Tibial nerve (tissue), 4 donors: ENCODE measurements around the gene GYG2. TPM values are rescaled to one million over a fixed set of nuclear protein-coding genes. Genes with fewer than 3 reads are reported as not detected.
"Not testable (repeated sequence)": the region's sequence is repeated elsewhere in the genome, so short reads cannot be mapped to it uniquely, and the experiment has no call there.

Experiments used
- DNase-seq, 2 donors: peaks; one replicate each; pipeline ENCODE4 v3.0.0-alpha.2; 2019; ENCODE audit warnings: low spot score in 2 of 2
- H3K27ac ChIP-seq, 4 donors: fragments of 200-600 bp; sonication (generic) in 3 of 4; one replicate each; pipeline ENCODE4 v1.5.1; 2017 to 2019; ENCODE audit warnings: mild to moderate bottlenecking in 1 of 4
- H3K27me3 ChIP-seq, 2 donors: fragments of 200-600 bp; sonication (generic) in 1 of 2; one replicate each; pipeline versions ENCODE4 v1.5.1 to v1.6.0; 2017 to 2019
- H3K36me3 ChIP-seq, 3 donors: fragments of 200-600 bp; sonication (generic); one replicate each; pipeline ENCODE4 v1.5.1; 2018 to 2019
- H3K4me1 ChIP-seq, 4 donors: fragments of 200-600 bp; sonication (generic) in 3 of 4; one replicate each; pipeline ENCODE4 v1.5.1; 2017 to 2019
- H3K4me3 ChIP-seq, 4 donors: fragments of 200-600 bp; sonication (generic) in 3 of 4; one replicate each; pipeline ENCODE4 v1.5.1; 2017 to 2019; ENCODE audit warnings: mild to moderate bottlenecking in 1 of 4, moderate library complexity in 1 of 4
- H3K9me3 ChIP-seq, 4 donors: fragments of 200-600 bp; sonication (generic) in 3 of 4; one replicate each; pipeline ENCODE4 v1.5.1; 2017 to 2019
- EP300 ChIP-seq, 2 donors: sonication (generic); formaldehyde crosslinking; IDR thresholded peaks; one replicate each; pipeline ENCODE4 v1.6.1; 2017; ENCODE audit warnings: antibody characterized with exemption in 2 of 2, mild to moderate bottlenecking in 1 of 2
- POLR2A ChIP-seq, 2 donors: fragments of 450-650 bp; IDR thresholded peaks; one replicate each; pipeline ENCODE4 v1.6.1; 2017; ENCODE audit warnings: antibody characterized with exemption in 2 of 2, mild to moderate bottlenecking in 2 of 2, moderate library complexity in 2 of 2
- WGBS, 2 donors: methylation state at CpG; one replicate each; pipeline ENCODE4 v1.1.5; 2018; 5-methylcytosine and 5-hydroxymethylcytosine counted together
- total RNA-seq, 4 donors: library from RNA; depleted of rRNA; stranded (reverse); fragments of >200 nt; gene quantifications; one replicate each; pipeline ENCODE4 v1.1.0, GENCODE V29; 2016
- TF ChIP-seq, protein P1 (sequence below), 5 experiments: fragments of 200-600 bp in 3 of 5; fragments of 450-650 bp in 2 of 5; sonication (generic) in 3 of 5; IDR thresholded peaks; one replicate each; pipeline ENCODE4 v1.5.1; 2016 to 2019; ENCODE audit warnings: antibody characterized with exemption in 5 of 5, mild to moderate bottlenecking in 3 of 5, moderate library complexity in 2 of 5

GYG2 gene
- 10 to 100 TPM in 3 of 4 donors, 1 to 10 TPM in 1; 4.1 to 50.4 (median 22.3) TPM for total RNA-seq

DNA sequence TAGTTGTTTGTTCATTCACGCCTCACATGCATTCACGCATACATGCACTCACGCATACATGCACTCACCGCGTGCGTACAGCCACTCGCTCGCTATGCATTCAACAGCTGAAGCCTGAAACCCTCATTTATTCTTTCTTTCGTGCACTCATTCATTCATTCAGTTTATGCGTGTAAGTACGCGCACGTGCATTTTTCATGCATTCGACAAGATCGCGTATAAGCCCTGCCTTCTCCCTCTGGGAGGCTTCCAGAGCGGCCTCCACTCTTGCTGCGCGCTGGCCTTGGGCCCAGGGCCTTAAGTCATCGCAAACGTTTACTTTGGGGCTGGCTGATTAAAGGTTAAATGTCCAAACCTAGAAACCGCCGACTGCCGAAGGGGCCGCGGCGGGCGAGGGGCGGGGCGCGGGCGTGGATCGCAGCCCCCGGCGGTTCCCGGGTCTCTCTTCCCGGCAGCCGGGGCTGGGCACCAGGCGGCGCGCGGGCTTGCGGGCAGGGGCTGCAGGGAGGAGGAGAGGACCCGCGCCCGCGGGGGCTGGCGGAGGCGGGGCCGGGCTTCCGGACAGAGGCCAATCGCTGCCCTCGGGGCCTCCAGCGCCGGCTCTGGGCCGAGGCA is at the start of gene GYG2:
GYG2 (plus strand) TSS at position 587 of the 615 bp plus-strand sequence. CDS start 1,259 bp downstream, outside the sequence.
- H3K27me3 ChIP-seq = peaks cover 0 to 46% of the 10 kb centered on the region in 2 donors
- no peak within 1 kb of the TSS for H3K27ac ChIP-seq
- no peaks in the 10 kb centered on the region for H3K36me3 ChIP-seq
- peak within 1 kb of the TSS in 3 of 4 donors; percentile 31 to 50 (median 38) for H3K4me3 ChIP-seq
- no peak for DNase-seq
- TF ChIP-seq POLR2A (IDR thresholded peaks at IDR 0.05) (no peak), EP300 (IDR thresholded peaks at IDR 0.05) (no peak)
- TF ChIP-seq, protein P1, sequence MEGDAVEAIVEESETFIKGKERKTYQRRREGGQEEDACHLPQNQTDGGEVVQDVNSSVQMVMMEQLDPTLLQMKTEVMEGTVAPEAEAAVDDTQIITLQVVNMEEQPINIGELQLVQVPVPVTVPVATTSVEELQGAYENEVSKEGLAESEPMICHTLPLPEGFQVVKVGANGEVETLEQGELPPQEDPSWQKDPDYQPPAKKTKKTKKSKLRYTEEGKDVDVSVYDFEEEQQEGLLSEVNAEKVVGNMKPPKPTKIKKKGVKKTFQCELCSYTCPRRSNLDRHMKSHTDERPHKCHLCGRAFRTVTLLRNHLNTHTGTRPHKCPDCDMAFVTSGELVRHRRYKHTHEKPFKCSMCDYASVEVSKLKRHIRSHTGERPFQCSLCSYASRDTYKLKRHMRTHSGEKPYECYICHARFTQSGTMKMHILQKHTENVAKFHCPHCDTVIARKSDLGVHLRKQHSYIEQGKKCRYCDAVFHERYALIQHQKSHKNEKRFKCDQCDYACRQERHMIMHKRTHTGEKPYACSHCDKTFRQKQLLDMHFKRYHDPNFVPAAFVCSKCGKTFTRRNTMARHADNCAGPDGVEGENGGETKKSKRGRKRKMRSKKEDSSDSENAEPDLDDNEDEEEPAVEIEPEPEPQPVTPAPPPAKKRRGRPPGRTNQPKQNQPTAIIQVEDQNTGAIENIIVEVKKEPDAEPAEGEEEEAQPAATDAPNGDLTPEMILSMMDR (IDR thresholded peaks at IDR 0.05) = no peak
- H3K9me3 ChIP-seq = no peaks in the 10 kb centered on the region
- peaks cover 0 to 12% (median 0%) of the 10 kb centered on the region in 4 donors for H3K4me1 ChIP-seq
- WGBS, 2 donors = 29 to 30% methylated on average over 21 of the region's 56 CpGs

DNA sequence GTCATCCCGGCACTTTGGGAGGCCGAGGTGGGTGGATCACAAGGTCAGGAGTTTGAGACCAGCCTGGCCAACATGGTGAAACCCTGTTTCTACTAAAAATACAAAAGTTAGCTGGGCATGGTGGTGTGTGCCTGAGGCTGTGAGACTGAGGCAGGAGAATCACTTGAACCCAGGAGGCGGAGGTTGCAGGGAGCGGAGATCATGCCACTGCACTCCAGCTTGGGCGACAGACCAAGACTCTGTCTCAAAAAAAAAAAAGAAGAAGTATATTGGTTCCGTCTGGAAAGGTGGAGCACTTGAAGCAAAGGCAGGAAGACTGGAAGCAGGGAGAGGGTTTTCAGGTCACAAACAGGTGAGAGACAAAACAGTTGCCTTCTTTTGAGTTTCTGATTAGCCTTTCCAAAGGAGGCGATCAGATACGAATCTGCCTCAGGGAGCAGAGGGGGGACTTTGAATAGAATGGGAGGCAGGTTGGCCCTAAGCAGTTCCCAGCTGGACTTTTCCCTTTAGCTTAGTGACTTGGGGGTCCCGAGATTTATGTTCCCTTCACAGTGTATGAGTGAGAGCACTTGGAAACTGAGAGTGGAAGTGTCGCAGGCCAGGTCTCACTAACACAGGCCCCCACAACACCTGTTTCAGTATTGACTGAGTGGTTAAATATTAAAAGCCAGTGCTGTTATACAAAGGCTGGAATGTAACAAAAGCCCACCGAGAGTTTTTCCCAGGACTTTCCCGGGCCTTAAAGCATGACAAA is 48.1 kb upstream of the GYG2 start:
- H3K9me3 ChIP-seq, H3K27ac ChIP-seq, H3K27me3 ChIP-seq, H3K36me3 ChIP-seq, H3K4me3 ChIP-seq, H3K4me1 ChIP-seq, DNase-seq: not testable (repeated sequence)
- 58 to 59% methylated on average over 12 of the region's 12 CpGs for WGBS, 2 donors

DNA sequence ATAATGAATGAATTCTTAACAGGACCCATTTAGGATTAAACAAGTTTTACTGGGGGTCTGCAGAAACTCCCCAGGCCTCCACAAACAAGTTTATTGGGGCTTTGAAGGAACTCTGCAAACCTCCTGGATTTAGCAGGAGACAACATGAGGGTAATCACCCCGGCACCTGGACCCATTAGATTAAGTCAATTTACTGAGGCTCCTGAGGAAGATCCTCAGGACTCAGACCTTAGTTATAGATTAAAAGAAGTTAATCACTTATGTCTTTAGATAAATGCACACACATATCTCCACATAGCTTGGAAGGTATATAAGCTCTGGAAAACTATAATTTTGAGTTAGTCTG is 47.5 kb upstream of the GYG2 start:
- no peak overlapping the region for H3K27ac ChIP-seq
- no peak overlapping the region for H3K4me3 ChIP-seq
- no peaks in the 10 kb centered on the region for H3K27me3 ChIP-seq
- no peaks in the 10 kb centered on the region for H3K36me3 ChIP-seq
- 84 to 93% methylated on average over 1 of the region's 1 CpG for WGBS, 2 donors
- H3K4me1 ChIP-seq = no peaks in the 10 kb centered on the region
- H3K9me3 ChIP-seq = no peaks in the 10 kb centered on the region
- no peak for DNase-seq
- no peak for TF ChIP-seq POLR2A (IDR thresholded peaks at IDR 0.05)
- TF ChIP-seq, protein P1 (IDR thresholded peaks at IDR 0.05) = no peak
- TF ChIP-seq EP300 (IDR thresholded peaks at IDR 0.05) = no peak

DNA sequence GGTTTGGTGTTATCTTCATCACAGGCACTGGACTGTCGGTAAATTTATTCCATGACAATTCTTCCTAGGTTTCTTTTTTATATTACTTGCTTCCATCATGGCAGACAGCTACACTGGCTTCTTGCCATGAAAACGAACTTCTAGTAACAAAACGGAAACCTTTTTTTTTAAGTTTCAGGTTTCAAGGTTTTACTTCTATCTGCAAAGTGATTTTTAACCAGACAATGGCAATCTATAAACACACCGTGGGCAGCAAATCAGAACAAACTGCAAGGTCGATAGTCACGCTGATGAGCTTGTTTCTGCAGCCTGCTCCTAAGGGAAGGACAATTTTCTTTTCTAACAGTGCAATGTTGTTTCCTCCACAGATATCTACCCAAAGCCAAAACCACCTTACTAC is 47.0 kb upstream of the GYG2 start:
- no peaks in the 10 kb centered on the region for H3K4me1 ChIP-seq
- H3K27me3 ChIP-seq = no peaks in the 10 kb centered on the region
- no peaks in the 10 kb centered on the region for H3K9me3 ChIP-seq
- WGBS, 2 donors = 31 to 35% methylated on average over 6 of the region's 6 CpGs
- no peaks in the 10 kb centered on the region for H3K36me3 ChIP-seq
- DNase-seq = no peak
- TF ChIP-seq, protein P1 (IDR thresholded peaks at IDR 0.05) = no peak
- TF ChIP-seq EP300 (IDR thresholded peaks at IDR 0.05) (no peak), POLR2A (IDR thresholded peaks at IDR 0.05) (no peak)
- H3K4me3 ChIP-seq = no peak overlapping the region
- no peak overlapping the region for H3K27ac ChIP-seq

DNA sequence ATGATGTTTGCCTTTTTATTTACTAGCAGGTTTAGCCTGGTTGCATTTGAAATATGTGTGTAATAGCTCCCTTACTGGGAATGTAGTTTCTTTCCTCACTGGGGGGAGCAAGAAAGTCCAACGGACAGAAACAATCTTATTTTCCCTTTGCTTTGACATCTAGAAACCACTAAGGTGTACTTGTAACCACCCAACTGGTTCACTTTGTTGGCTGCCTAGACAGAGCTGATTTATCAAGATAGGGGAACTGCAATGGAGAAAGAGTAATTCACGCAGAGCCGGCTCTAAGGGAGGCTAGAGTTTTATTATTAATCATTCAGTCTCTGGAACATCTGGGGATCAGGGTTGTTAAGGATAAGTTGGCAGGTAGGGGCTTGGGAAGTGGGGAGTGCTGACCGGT is 46.6 kb upstream of the GYG2 start:
- Histone ChIP-seq H3K4me3 (no peak overlapping the region), H3K4me1 (no peaks in the 10 kb centered on the region), H3K9me3 (no peaks in the 10 kb centered on the region), H3K27me3 (no peaks in the 10 kb centered on the region), H3K27ac (no peak overlapping the region), H3K36me3 (no peaks in the 10 kb centered on the region)
- DNase-seq = no peak
- TF ChIP-seq POLR2A (IDR thresholded peaks at IDR 0.05) = no peak
- TF ChIP-seq EP300 (IDR thresholded peaks at IDR 0.05) = no peak
- TF ChIP-seq, protein P1 (IDR thresholded peaks at IDR 0.05) = no peak
- 42 to 49% methylated on average over 4 of the region's 4 CpGs for WGBS, 2 donors
